Retinal pigment epithelial cell (primary cell): Measurements from ENCODE around the gene NFX1.

Source experiments
- DNase-seq: peaks from one replicate; pipeline ENCODE4 v3.0.0-alpha.2; 2010; ENCODE audit warnings: low read depth
- H3K4me3 ChIP-seq: 2 replicates; pipeline ENCODE4 v1.5.1; 2011; ENCODE audit warnings: mild to moderate bottlenecking, low read length, control low read depth, moderate library complexity
- TF ChIP-seq, protein P1 (sequence below): conservative IDR thresholded peaks from 2 replicates; pipeline ENCODE4 v1.5.1; 2011; ENCODE audit warnings: low read depth, low read length, control low read depth, inconsistent platforms

The NFX1 gene

DNA sequence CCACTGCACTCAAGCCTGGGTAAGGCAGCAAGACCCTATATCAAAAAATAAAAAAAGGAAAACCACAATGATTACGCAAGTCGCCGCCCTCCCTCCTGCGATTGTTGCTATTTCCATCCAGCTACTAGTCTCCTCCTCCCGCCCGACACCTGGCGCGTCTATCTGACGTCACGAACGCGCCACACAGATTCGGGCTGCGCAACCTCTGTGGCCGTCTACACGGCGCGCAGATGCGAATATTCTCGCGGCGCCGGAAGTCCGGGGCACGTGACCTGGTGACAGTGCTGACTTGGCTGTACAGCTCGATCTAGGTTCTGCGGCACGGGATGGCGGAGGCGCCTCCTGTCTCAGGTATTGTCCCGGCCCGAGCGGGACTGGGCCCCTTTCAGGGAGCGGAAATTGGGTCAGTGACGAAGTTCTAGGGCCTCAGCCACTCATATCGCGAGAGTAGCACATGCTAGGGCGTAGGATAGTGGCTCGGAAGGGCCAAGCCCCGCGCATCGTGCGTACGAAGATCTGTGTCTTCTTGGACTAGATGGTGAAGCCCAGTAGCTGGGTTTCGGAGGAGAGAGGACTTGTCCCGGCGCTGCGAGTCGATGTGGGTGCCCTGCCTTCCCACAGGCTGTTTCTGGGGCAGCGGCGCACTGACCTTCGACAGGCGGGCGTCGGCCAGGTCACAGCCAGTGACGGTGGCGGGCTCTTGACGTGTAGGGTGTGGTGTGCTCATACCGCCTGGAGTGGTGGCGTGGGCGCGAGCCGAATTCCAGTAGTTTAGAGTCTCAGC is at the start of gene NFX1:
TSS of gene NFX1 (plus strand) at position 270 of the 784 bp plus-strand sequence. CDS start at position 327, 57 bp downstream.
- DNase-seq: peak; percentile 97
- peak within 1 kb of the TSS; percentile 92 for H3K4me3 ChIP-seq
- TF ChIP-seq, protein P1, sequence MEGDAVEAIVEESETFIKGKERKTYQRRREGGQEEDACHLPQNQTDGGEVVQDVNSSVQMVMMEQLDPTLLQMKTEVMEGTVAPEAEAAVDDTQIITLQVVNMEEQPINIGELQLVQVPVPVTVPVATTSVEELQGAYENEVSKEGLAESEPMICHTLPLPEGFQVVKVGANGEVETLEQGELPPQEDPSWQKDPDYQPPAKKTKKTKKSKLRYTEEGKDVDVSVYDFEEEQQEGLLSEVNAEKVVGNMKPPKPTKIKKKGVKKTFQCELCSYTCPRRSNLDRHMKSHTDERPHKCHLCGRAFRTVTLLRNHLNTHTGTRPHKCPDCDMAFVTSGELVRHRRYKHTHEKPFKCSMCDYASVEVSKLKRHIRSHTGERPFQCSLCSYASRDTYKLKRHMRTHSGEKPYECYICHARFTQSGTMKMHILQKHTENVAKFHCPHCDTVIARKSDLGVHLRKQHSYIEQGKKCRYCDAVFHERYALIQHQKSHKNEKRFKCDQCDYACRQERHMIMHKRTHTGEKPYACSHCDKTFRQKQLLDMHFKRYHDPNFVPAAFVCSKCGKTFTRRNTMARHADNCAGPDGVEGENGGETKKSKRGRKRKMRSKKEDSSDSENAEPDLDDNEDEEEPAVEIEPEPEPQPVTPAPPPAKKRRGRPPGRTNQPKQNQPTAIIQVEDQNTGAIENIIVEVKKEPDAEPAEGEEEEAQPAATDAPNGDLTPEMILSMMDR: no peak

DNA sequence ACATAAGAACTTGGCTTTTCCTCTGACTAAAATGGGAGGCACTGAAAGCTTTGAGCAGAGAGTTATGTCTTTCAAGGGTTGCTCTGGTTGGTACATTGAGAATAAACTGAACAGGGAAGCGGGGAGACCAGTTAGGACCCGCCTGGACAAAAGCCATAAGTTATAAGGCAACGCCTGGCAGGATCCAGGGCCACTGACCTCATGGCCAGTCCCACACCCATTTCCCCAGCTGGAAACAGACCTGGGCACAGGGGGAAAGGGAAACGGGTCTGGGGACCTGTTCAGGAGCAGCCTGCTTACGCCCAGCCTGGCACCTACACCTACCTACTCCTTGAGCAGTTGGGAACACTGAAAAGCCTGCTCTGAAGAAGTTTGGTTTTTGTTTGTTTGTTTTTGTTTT is 49.0 kb upstream of the NFX1 start:
- no peak overlapping the region for H3K4me3 ChIP-seq
- DNase-seq: no peak
- TF ChIP-seq, protein P1: no peak

DNA sequence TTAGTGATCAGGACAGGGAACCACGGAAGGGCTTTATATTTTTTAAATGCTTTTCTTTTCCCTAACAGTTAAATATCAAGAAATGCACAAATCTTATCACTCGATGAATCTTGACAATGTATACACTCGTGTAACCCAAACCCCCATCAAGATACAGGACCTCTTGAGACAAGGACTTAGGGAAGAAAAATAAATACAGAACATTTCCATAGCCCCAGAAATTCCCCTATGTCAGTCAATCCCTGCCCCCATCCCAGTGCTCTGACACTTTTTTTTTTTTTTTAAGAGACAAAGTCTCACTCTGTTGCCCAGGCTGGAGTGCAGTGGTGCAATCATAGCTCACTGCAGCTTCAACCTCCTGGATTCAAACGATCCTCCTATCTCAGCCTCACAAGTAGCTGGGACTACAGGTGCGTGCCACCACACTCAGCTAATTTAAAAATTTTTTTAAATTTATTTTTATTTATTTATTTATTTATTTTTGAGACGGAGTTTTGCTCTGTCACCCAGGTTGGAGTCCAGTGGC is 47.6 kb upstream of the NFX1 start:
- no peak overlapping the region for H3K4me3 ChIP-seq
- TF ChIP-seq, protein P1: no peak
- no peak for DNase-seq

DNA sequence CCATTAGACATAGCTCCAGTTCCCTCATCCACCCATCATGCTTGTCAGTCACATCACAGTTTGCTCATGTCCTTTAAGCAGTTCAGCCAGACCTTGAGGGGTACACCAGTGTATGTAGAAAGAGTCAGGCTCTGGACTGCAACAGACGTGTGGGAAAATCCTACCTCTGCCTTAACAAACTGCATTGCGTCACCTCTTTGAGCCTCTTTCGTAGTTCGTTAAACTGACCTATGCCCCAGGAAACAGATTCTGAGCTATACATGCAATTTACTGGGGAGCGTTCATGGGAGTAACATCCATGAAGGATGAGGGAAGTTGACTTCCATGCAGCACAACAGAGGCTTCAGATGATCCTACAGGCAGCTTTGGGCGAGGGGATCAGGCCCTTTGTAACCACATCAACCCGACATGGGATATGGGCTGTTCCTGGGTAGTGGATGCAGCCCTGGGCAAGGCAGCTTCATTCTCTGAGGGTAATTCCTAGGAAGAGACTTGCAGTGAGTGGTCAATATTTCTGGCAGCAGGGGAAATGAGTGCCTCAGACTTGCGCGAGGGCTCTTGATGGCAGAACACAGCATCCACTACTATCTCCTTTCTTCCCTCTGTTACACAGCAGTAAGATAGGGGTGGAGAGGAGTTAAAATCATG is 46.1 kb upstream of the NFX1 start:
- TF ChIP-seq, protein P1: no peak
- no peak overlapping the region for H3K4me3 ChIP-seq
- no peak for DNase-seq

DNA sequence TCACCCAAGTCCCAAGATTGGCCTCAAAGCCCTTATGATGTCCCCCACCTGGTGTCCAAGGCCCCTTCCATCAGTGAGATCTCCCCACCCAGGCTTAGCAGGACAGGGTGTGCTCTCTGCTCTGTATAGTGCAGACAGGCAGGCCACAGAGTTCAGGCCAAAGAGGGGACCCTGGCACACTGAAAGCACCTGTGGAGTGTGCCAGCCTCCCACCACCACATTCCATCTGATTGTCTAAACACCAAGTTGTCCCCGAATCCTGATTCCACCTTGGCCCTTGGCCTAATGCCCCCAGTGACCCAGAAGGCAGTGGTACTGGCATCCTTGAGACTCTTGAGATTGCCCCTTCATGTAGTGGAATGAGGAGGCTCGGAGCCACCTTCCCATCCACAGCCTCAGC is 45.0 kb upstream of the NFX1 start:
- H3K4me3 ChIP-seq: no peak overlapping the region
- TF ChIP-seq, protein P1: no peak
- no peak for DNase-seq

DNA sequence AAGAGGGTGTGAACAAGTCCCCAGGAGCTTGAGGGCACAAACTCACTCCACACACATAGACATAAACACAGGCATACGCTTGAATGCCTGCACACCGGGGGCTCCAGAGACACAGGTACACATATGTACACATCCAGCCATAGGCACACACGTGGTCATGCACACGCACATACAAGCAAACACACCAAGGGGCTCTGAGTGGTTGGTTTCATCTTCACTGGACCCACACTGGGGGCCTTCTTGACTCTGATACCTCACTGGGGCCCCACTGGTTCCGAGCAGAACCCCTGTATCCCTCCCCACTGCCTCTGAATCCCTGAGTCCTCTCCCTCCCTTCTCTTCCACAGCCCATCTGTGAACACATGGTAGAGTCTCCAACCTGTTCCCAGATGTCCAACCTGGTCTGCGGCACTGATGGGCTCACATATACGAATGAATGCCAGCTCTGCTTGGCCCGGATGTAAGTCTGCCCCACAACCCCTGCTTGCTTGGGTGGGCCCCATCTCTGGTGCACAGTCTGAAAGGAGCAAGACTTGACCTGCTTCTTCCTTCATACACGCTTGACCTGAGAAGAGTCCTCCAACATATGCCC is 44.0 kb upstream of the NFX1 start:
- TF ChIP-seq, protein P1: no peak
- no peak overlapping the region for H3K4me3 ChIP-seq
- no peak for DNase-seq
